Cardiac fibroblast (primary cell): ENCODE measurements around the gene ANO10.

Experiments used
- DNase-seq, 2 donors: peaks; one replicate each; pipeline versions ENCODE4 v3.0.0 to v3.0.0-alpha.2; 2010; ENCODE audit warnings: low read depth in 2 of 2
- H3K4me3 ChIP-seq, 2 donors: replicated peaks in 1 of 2; 1 replicate in 1 of 2; 2 replicates in 1 of 2; pipeline ENCODE4 v1.5.1; 2011; ENCODE audit warnings: low read depth in 2 of 2, low read length in 2 of 2, mild to moderate bottlenecking in 2 of 2, moderate library complexity in 1 of 2
- CTCF ChIP-seq: IDR thresholded peaks from one replicate; pipeline ENCODE4 v1.5.1; 2011; ENCODE audit warnings: low read depth, mild to moderate bottlenecking, low read length, inconsistent platforms

The ANO10 gene

GRCh38 chr3:43649365-43649968, 27.7 kb upstream of the ANO10 start:
- no peak for TF ChIP-seq CTCF
- no peak overlapping the region for H3K4me3 ChIP-seq
- DNase-seq, result no peak

- DNase-seq, result no peak
- no peak for TF ChIP-seq CTCF
Measured at GRCh38 chr3:43648957-43649356, 27.1 kb upstream of the ANO10 start.

DNA sequence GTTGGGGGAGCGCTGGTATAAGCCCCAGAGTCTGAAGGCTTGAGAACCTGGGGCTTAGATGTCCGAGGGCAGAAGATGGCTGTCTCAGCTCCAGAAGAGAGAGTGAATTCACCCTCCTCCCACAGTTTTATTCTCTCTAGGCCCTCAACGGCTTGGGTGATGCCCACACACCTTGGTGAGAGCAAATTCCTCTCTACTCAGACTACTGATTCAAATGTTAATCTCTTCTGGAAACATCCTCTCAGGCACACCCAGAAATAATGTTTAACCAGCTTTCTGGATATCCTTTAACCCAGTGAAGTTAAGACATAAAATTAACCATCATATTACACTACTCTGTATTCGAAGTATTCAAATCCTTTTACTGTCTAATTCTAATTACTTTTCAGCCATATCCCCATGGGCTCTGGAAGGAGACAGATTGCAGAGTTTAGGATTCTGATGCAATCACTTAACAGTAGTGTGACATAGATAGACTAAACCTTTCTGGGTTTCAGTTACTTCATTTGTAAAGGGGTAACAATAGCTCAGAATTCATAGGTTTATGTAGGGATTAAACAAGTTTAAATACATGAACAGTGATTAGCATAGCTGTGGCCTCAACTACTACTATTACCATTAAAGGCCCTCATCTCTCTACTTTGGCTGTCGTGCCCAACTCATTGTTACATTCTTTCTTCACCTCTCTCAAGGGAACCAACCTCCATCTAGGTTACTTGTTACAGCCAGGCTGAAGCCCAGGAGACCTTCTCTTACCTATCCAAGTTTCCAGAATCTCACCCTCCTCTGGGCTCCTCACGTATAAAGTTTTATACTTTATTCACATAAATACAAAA, 25.7 kb upstream of the ANO10 start:
- no peak overlapping the region for H3K4me3 ChIP-seq
- TF ChIP-seq CTCF, result no peak
- DNase-seq, result peak in 1 of 2 donors; percentile 17

More at GRCh38 chr3:43648957-43649356, 27.1 kb upstream of the ANO10 start:
- H3K4me3 ChIP-seq, result no peak overlapping the region

- no peak for TF ChIP-seq CTCF
- H3K4me3 ChIP-seq, result no peak overlapping the region
- DNase-seq, result no peak
Measured at GRCh38 chr3:43644443-43644842, 22.6 kb upstream of the ANO10 start.

DNA sequence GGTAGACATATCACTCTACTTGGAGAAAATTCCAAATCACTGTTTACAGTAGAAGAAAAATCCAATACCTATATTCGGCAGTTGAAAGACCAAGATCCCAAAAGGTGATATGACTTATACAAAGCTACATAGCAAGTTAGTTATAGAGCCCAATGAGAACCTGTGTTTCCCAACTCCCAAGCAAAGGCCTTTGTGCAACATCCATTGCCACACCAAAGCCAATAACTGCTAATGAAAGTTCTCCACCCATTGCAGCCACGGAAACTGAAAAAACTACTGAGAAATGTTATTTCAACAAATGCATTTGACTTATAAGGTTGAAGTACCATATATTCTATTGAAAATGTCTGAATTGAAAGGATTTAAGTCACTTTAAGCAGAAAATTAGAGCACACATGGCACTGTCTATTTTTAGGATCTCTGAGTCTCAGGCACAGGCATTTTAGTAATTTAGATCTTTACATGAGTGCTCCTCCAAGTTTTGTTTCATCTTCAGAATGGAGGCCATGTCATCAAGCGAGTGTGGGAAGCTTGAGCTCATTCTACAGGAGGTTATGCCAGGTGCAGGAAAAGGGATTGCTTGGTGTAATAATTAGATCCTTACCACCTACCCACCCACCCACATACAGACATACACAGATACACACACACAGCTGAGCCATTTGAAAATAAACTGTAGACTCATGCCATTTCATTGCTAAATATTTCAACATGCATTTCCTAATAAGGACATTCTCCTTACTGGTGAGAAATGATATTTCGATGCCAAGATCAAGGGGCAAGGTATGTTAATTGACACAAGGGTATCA, 19.7 kb upstream of the ANO10 start:
- H3K4me3 ChIP-seq, result no peak overlapping the region
- DNase-seq, result peak in 1 of 2 donors; percentile 25
- no peak for TF ChIP-seq CTCF

DNA sequence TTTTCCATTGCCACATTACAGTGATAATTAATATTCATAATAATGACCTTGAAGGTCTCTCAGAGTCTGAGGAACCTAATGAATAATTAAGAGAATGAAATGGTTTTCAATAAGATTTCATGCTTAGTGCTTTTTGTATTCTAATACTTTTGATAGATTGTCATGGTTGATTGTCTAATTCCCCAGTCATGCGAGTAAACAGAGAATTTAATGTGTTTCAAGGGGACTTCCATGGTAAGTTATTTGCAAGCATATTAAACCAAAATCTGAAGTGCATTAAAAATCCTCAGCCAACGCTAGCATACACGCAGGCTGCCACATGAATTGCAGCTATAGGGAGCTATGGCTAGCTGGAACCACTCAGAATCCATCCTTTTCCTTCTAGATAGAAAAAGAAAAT, 18.9 kb upstream of the ANO10 start:
- no peak for TF ChIP-seq CTCF
- H3K4me3 ChIP-seq, result no peak overlapping the region
- DNase-seq, result no peak
